OCI-M1 (cell line): Measurements from ENCODE around the gene MUC5AC.
A peak's percentile ranks its signal among the peaks of the same experiment; 100 is the strongest.

Experiments
- DNase-seq: peaks from one replicate; lab custom pipeline; 2025; lab: John Stamatoyannopoulos, UW

MUC5AC gene

DNA sequence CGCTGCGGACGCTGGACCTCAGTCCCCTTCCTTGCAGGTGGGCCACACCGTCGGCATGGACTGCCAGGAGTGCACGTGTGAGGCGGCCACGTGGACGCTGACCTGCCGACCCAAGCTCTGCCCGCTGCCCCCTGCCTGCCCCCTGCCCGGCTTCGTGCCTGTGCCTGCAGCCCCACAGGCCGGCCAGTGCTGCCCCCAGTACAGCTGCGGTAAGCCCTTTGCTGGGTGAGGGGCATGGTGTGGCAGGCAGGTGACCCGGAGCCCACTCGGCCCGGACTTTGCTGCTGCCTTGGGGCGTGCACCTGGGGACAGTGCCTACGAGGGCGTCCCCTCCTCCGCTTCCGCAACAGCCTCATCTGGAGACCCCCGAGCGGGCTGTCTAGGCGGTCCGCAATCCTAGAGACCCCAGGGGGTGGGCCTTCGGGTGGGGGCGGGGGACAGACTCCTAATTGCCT is 39.7 kb downstream of the MUC5AC start:
- no peak for DNase-seq

DNA sequence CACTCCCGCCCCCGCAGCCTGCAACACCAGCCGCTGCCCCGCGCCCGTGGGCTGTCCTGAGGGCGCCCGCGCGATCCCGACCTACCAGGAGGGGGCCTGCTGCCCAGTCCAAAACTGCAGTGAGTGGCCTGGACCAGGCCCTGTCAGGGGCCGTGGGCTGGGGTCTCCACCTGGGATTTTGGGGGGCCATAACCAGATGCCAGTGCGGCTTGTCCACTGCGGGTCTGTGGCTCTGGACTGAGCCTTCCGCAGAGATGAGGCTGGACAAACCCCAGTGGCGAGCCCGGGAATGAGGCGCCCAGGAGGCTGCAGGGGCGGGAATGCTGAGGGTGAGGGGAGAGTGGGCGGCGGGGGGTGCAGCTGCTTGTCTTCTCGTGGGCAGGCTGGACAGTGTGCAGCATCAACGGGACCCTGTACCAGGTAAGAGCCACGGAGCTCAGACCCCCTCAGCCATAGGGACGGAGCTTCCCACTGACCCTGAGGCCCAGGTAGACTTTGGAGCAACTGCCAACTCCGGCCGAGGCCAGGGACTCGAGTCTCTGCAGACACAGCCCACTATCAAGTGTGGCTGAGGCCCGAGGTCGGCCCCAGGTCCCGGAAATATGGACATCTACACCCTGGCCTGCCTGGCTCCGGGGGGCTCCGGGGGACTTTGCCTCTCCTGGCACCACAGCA is 40.3 kb downstream of the MUC5AC start:
- DNase-seq: no peak

DNA sequence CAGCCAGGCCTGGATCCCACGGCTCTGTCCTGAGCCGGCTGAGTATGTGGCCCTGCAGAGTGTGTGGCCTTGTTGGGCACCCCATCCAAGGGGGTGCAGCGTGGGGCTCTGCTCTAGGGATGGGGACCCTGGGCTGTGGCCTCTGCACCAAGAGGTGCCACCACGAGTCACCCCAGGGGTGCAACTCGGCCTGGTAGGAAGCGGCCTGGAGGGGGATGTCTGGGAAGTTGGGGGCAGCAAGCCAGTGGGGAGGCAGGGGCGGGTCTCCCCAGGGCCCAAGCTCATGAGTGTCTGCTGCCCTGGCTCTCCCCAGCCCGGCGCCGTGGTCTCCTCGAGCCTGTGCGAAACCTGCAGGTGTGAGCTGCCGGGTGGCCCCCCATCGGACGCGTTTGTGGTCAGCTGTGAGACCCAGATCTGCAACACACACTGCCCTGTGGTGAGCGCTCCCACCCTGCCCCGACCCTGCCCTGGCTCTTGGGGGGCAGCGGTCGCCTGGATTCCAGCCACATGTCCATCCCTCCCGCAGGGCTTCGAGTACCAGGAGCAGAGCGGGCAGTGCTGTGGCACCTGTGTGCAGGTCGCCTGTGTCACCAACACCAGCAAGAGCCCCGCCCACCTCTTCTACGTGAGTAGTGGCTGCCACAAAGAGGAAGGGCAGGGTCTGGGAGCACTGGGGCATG is 40.9 kb downstream of the MUC5AC start:
- no peak for DNase-seq

DNA sequence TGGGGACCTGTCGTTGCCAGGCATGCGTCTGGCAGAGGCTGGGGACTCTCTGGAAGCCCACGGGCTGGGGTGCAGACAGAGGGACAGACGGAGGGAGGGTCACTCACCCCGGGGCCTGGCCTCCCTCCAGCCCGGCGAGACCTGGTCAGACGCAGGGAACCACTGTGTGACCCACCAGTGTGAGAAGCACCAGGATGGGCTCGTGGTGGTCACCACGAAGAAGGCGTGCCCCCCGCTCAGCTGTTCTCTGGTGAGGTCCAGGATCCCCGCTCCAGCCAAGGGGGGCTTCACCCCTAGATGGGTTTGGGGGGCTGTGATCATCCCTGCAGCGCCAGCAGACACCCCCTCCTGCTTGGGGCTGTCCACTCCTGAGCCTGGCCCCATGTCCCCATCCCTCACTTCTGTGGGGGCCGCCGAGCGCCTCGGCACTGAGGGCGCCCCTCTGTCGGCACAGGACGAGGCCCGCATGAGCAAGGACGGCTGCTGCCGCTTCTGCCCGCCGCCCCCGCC is 41.5 kb downstream of the MUC5AC start:
- DNase-seq: no peak

DNA sequence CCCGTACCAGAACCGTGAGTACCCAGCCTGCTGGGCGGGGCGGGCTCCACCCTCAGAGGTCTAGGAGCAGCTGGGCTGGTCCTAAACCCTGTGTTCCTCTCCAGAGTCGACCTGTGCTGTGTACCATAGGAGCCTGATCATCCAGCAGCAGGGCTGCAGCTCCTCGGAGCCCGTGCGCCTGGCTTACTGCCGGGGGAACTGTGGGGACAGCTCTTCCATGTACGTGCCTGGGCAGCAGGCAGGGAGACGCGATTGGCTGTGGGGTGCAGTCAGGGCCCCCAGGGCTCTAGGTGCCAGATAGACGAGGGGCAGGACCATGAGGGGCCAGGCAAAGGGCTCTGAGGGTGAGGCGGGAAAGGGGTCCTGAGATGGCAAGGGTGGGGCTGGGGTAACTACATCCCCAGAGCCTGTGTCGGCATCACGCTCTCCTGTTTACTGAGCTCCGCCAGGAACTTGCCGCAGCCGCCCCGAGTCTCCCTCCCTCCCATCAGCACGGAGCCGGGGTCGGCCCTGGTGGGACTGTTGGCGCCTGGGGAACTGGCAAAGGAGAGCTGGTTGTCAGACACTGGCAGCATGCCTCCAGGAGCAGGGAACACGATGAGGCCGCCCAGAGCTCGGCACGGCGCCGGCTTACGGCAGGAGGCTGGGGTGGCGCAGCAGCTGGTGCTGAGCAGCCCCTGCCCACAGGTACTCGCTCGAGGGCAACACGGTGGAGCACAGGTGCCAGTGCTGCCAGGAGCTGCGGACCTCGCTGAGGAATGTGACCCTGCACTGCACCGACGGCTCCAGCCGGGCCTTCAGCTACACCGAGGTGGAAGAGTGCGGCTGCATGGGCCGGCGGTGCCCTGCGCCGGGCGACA is 42.2 kb downstream of the MUC5AC start:
- DNase-seq: no peak

DNA sequence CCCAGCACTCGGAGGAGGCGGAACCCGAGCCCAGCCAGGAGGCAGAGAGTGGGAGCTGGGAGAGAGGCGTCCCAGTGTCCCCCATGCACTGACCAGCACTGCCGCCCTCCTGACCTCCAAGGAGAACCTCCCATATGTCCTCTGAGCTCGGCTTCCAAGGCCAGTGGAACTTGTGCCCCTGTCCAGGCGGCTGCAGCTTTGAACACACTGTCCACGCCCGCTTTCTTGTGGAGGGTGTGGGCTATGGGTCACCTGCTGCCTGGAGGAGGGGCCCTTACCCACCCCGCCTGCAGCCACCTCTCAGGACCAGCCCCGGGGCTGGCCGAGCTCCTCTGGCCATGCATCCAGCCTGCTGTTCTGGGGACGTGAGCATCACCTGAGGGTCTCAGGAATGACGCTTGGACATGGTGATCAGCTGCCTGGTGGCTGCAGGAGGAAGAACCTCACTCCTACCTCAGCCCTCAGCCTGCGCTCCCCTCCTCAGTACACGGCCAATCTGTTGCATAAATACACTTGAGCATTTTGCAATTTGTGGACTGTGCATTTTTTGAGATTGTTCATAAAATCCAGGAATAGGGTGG is 42.9 kb downstream of the MUC5AC start:
- DNase-seq: no peak

DNA sequence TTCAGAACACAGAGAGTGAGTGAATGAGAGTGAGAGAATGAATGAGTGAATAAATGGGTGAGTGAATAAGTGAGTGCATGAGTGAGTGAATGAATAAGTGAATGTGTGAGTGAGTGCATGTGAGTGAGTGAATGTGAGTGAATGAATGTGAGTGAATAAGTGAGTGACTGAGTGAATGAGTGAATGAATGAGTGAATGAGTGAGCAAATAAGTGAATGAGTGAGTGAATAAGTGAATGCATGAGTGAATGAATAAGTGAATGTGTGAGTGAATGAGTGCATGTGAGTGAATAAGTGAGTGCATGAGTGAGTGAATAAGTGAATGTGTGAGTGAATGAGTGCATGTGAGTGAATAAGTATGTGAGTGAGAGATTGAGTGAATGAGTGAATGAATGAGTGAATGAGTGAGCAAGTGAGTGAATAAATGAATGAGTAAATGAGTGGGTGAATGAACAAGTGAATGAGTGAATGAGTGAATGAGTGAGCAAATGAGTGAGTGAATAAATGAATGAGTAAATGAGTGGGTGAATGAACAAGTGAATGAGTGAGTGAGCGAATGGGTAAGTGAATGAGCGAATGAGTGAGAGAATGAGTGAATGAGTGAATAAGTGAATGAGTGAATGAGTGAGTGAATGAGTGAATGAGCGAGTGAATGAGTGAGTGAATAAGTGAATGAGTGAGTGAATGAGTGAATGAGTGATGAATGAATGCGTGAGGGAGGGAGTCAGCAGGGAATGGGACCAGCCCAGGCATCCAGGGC is 43.8 kb downstream of the MUC5AC start:
- DNase-seq: no peak

DNA sequence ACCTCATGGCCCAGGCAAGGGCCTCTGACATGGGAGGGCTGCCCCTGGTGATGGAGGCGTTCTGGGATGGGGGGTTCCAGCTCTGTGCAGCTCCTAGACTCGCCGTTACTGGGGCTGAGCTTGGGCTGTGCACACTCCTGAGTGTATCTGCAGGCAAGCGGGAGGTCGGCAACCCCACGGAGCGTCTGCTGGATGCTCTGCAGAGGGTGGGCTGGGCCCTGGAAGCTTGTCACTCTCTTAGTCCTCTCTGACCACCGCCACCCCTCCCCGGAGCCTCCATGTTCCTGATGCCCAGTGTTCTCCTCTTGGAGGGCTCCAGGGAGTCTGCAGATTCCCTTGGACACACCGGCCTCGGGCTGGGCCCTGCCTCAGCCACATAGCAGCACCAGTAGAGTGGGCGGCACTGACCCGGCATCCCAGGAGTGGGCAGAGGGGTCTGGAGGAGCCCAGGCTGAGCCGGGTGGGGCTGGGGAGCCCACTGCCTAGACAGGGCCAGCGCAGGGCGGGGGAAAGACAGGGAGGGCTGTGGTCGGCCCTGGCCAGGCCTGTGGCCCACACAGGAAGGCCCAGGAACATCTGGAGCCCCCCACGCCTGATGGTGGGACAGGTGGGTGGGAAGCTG is 44.5 kb downstream of the MUC5AC start:
- no peak for DNase-seq

DNA sequence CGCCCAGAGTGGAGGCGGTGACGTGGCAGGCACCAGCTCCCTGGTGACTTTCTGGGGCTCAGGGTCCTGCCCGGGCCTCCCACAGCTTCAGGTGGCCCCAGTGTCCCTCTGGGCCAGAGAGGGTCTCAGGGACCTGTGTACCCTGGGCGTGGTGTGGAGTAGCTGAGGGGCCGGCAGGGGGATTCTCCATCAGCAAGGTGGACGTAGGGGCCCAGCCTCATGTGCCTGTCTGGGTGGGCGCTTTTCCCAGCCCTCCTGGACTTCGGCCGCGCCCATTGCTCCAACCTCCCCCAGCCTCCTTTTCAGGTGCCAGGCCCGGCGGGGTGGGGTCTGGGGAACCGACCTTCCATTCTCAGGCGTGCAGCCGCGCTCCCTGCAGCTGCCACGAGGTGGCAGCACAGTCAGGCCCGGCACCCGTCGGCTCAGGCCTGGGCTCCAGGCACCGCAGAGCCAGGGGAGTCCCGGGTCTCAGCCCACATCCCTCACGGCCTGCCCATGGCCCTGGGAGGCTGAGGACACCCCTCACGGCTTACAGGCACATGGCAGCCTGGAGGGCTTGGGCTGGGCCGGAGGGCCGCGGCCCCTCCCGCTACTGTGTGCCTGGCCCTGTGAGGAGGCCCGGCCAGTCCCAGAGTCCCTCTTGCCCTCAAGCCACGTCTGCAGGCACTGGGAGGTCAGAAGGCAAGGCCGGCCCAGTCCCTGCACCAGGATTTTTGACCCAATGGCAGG is 45.2 kb downstream of the MUC5AC start:
- peak; percentile 70 for DNase-seq

DNA sequence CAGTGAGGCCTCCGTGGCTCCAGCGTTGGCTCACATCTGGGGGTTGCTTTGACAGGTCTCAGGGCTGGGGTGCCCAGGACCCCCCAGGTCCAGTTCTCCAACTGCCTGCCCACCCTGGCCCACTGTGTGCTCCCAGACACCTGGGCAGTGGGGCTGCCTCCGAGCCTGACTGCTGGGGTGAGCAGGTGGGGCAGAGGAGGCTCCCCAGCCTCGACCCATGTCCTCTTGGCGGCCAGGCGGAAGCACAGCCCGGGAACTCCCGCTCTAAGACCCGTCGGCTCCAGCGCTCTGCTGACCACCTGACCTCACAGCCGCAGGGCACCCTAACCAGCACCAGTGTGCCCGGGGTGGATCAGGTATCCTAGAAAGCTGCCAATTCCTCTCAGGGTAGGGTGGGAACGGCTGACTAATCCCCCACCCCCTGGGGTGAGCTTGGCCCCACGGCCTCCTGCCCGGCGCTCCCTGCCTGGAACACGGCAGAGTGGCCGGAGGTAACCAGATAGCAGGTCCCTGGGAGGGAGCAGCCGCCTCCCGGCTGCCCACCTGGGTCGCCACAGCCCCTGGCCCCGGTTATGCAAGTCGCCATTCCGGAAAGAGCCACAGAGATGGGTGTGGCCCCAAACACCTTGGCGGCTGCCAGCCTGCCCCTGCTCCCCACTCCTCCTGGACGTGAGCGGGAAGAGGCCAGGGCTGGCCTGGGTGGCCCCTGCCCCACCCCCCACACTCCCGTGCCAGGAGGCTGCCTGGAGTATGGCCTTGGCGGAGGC is 45.9 kb downstream of the MUC5AC start:
- DNase-seq: no peak

DNA sequence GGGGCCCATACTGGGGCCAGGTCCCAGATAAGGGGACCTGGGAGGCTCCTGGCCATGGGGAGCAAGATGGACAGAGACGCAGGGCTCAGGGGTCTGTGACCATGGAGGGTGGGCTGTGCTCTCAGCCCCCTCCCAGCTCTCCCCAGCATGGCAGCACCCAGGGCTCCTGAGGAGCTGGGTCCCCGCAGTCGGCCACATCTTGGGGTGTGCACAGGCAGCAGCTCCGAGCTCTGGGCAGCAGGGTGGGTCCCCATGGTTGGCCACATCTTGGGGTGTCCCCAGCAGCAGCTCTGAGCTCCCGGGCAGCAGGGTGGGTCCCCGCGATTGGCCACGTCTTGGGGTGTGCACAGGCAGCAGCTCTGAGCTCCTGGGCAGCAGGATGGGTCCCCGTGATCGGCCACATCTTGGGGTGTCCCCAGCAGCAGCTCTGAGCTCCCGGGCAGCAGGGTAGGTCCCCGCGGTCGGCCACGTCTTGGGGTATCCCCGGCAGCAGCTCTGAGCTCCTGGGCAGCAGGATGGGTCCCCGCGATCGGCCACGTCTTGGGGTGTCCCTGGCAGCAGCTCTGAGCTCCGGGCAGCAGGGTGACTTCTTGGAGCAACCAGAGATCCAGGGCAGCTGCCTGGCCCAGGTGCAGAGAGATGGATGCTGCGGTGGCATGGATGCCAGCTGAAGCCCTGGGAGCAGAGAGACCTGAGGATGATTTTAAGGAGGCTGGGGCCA is 46.8 kb downstream of the MUC5AC start:
- DNase-seq: no peak

DNA sequence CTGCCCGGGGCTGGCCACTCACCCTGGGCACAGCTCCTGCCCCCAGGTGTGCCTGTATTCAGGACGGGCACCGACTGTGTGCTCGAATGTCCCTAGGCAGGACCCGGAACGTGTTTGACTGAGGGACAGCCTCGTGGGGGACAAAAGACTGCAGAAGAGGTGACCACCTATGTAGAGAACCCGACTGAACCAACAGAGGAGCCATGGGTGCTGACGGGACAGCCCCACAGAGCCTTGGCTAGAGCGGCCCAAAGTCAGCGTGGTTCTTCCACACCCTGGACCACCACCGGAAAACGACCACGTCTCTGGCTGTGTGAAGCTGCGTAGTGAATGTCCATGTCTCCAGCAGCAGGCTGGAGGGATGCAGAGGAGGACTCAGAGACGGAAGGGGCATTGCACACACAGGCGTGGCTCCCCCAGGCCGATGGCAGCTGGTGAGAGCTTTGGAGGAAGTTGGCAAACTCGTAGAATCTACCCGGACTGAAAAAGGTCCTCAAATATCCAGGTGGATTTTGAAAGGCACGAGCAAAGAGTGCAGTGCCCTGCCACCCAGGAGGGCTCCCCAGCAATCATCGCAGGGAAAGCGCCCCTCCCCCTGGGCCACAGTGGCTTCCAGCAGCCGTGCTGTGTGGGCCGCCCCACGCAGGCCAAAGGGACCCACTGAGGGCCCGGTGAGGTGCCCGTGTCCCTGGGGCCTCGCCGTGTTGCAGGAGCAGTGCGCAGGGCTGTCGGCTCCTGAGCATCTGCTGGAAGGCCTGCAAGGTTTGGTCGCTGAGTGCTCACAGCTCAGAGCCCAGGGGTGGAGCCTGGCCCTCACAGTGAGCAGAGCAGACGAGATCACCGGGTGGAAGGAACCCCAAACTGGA is 47.6 kb downstream of the MUC5AC start:
- DNase-seq: no peak

DNA sequence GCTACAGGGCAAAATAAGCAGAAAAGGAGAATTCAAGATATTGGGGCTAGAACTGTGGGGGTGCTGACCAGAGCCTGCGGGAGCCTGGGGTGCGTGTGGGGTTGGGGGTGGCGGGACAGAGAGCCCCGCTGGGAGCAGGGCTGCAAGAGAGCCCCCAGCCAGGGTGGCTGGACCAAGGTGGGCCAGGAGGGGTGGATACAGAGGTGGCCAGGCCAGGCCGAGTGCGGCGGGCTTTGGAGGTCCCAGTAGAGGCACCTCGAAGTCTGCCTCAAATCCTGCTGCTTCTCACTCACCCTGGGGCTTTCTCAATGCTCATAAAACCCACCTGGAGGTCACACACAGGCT is 48.2 kb downstream of the MUC5AC start:
- DNase-seq: no peak

DNA sequence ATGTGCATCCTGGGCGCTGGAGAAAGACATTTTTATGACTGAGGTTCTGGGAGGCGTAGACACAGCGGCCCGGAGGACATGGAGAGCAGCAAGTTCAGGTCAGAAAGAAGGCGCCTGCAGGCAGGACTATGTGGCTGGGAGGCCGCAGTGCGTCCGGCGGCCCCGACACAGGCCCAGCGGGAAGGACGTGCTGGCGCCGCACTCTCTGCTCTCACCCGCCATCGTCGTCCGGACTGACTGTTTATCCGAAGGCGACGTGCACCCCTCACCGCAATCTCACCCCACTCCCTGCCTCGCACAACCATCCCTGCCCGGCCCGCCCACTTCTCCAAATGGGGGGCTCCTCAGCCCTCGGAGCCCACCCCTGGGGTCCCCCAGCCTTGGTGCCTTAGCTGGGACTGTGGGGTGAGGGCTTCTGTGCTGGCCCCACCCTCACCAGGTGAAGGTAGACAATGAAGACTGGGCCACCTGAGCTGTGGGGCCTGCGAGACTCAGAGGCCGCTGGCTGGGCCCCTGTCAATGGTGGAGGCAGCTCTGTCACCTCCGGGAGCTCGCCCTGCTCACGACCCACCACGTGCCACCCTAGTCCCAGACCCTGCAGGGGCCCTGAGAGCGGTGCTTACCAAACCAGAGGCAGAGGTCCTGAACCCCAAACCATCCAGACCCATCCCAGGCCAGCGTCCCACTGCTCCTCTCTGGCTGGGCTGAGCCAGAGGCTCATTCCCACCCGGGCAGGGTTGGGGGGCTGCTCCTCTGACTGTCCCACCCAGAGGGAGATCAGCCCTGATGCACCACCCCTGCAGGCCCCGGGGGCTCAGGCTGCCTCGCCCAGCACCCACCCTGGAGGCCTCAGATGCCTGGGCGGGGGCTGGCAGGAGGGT is 48.9 kb downstream of the MUC5AC start:
- DNase-seq: no peak

DNA sequence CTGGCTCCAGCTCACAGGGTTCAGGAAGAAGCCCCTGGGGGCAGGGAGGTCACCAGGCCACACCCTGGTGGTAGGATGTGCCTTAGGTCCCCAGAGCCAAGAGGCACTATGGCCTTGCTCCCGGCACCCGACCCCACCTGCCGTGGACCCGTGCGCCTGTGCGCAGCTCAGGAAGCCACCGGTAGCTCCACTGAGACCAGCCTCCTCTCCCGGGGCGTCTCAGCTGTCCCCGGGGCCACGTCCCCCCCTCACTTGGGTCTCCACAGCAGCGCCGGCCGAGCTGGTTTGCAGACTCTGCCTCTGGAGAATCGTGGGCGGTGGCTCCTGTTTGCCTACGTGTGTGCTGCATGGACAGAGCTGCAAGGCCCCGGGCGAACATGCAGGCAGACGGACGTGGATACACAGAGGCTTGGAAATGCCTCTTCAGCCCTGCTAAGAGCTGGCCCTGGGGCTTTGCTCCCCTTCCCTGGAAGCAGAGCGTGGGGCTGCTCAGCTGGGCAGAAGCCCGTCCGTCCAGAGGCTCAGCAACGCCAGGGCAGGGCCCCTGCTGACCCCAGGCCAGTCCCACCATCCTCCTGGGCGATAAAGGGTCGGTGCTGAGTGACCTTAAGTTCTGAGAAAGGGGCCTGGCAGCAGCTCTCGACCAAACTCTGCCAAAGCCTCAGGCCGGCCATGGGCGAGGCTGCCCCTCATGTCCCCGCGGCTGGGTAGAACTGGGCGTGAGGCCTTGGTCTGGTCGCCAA is 49.8 kb downstream of the MUC5AC start:
- DNase-seq: no peak

DNA sequence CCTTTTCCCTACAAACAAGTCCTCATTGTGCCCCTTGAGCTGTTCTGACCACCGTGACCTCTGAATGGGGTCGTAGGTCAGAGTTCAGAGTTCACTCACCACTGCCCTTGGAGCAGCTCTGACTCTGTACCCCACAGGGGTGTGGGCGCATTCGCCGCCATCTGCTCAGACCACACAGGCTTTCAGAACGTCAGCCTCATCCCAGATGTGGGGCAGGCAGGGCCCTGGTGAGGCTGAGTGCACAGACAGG is 50.3 kb downstream of the MUC5AC start:
- no peak for DNase-seq
